Spinal cord (tissue), 10 donors: ENCODE measurements around the gene CLASP1. TPM values are rescaled to one million over a fixed set of nuclear protein-coding genes. Genes with fewer than 3 reads are reported as not detected.
"Not testable (repeated sequence)": the region's sequence is repeated elsewhere in the genome, so short reads cannot be mapped to it uniquely, and the experiment has no call there.

Experiments
- DNase-seq, 6 donors: peaks; one replicate each; pipeline versions ENCODE4 v3.0.0 to v3.0.0-alpha.2; 2013 to 2015; ENCODE audit warnings: low spot score in 6 of 6, low read depth in 4 of 6
- H3K27ac ChIP-seq: one replicate; pipeline ENCODE4 v1.5.1; 2013; ENCODE audit warnings: low read depth, low read length, control low read depth
- H3K27me3 ChIP-seq: one replicate; pipeline ENCODE4 v1.6.1; 2013; ENCODE audit warnings: low read length; ENCODE audit not compliant: control insufficient read depth, insufficient read depth
- H3K36me3 ChIP-seq: one replicate; pipeline ENCODE4 v1.6.1; 2013; ENCODE audit warnings: low read length; ENCODE audit not compliant: control insufficient read depth, insufficient read depth
- H3K4me1 ChIP-seq: one replicate; pipeline ENCODE4 v1.6.1; 2013; ENCODE audit warnings: low read length; ENCODE audit not compliant: control insufficient read depth, insufficient read depth
- H3K4me3 ChIP-seq: one replicate; pipeline ENCODE4 v1.5.1; 2013; ENCODE audit warnings: low read depth, low read length, control low read depth
- H3K9me3 ChIP-seq: one replicate; pipeline ENCODE4 v1.6.1; 2013; ENCODE audit warnings: low read length; ENCODE audit not compliant: control insufficient read depth, insufficient read depth
- WGBS: methylation state at CpG from one replicate; pipeline ENCODE4 v1.1.5; 2013; ENCODE audit warnings: missing lambda C conversion rate; ENCODE audit not compliant: insufficient coverage; 5-methylcytosine and 5-hydroxymethylcytosine counted together
- polyA plus RNA-seq, 2 donors: library from polyadenylated mRNA; unstranded; fragments of 120-200 nt; gene quantifications; one replicate each; pipeline ENCODE4 v1.2.1, GENCODE V29; 2013; ENCODE audit not compliant: insufficient read length in 2 of 2
- total RNA-seq, 2 donors: library from RNA; depleted of rRNA in 1 of 2; stranded (reverse); fragments of 120-200 nt in 1 of 2; fragments of >200 nt in 1 of 2; gene quantifications; one replicate each; pipeline versions ENCODE4 v1.2.3 to v1.2.4, GENCODE V29; 2013 to 2014
- donor health status: healthy.

The CLASP1 gene
- total and polyA plus RNA-seq, 4 donors = 51.7 to 98.2 (median 62.8) TPM

DNA sequence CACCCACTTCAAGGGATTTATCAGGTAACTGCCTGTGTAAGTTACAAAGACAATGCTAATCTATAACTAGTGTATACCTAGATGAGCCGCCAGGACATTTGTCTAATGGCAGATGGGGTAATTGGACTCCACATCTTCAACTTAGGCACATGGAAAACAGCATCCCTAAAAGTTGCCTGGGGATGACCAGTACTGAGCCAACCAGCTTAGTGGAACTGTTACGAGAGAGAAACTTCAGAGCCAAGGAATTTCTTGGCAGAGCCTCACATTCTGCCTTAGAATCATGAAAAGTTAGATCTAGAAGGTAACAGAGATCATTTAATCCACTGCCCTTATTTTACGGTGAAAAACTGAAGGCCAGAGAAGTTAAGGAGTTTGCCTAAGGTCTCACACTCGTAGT lies 15.5 kb upstream of the CLASP1 start:
- 100% methylated on average over 1 of the region's 4 CpGs for WGBS
- H3K9me3 ChIP-seq = no peaks in the 10 kb centered on the region
- no peak for DNase-seq

DNA sequence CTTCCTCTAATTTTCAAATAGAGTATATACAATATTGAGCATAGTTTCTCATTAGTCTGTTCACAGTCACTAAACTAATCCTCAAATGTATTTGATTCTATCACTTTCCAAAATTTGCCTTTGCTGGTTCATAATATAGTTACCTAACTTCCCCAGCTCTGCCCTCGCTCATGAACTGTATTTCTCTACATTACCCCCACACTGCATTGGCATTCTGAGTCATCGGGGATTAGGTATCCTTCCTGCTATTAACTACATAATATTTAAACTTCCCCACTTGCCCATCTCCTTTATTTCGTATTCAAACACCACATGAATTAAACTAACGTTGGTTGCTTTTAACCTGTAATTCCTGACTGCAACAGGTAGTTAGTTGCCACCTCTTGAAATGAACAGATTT lies 14.8 kb upstream of the CLASP1 start:
- no peak for DNase-seq

More for the DNA sequence above, 15.5 kb upstream of the CLASP1 start:
- Histone ChIP-seq H3K27ac (no peak overlapping the region), H3K4me1 (no peaks in the 10 kb centered on the region), H3K4me3 (no peak overlapping the region), H3K27me3 (no peaks in the 10 kb centered on the region), H3K36me3 (no peaks in the 10 kb centered on the region)

DNA sequence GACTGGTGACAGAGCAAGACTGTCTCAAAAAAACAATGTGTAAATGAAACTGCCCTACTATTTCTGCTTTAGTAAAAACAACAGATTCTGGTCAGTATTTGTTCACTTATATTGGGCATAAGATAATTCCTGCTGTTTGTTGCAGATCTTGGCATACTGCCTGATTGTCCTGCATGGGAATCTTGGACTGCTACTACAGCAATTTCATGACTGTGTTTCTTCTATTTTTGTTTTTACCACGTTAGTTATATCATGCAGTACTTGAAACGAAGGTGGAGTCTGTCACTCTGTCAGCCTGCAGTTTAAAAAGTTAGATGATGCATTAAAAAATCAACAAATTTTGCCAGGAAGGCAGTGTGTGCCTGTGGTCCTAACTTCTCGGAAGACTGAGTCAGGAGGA lies 14.2 kb upstream of the CLASP1 start:
- Histone ChIP-seq H3K27ac (no peak overlapping the region), H3K9me3 (no peaks in the 10 kb centered on the region), H3K4me1 (no peaks in the 10 kb centered on the region), H3K36me3 (peaks cover 3% of the 10 kb centered on the region), H3K27me3 (no peaks in the 10 kb centered on the region), H3K4me3 (no peak overlapping the region)
- 90% methylated on average over 2 of the region's 3 CpGs for WGBS
- no peak for DNase-seq

More for the DNA sequence above, 14.8 kb upstream of the CLASP1 start:
- Histone ChIP-seq H3K27ac (no peak overlapping the region), H3K36me3 (no peaks in the 10 kb centered on the region), H3K27me3 (no peaks in the 10 kb centered on the region), H3K4me1 (no peaks in the 10 kb centered on the region), H3K4me3 (no peak overlapping the region), H3K9me3 (no peaks in the 10 kb centered on the region)
- 86% methylated on average over 2 of the region's 4 CpGs for WGBS

DNA sequence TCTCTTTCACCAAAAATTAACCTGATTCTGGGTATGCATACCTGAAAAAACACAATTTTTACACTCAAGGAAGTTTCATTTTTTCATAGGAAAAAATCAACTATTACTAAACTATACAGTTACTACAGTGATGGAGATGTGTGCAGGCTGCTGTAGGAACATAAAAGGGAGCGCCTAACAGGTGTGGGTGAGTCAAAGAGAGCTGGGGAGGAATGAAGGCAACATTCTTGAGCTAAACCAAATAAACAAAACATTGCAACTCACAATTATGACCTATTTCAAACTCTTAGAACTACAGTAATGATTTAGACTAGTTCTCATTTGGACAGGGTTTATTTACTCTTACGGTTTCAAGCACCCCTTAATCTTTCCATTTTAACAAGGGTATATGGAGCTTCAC lies 13.4 kb upstream of the CLASP1 start:
- H3K4me1 ChIP-seq = no peaks in the 10 kb centered on the region
- DNase-seq = no peak
- no peaks in the 10 kb centered on the region for H3K9me3 ChIP-seq
- no CpG with 5 or more reads among the region's 2 CpGs for WGBS
- no peaks in the 10 kb centered on the region for H3K27me3 ChIP-seq
- H3K27ac ChIP-seq = no peak overlapping the region
- H3K36me3 ChIP-seq = peaks cover 3% of the 10 kb centered on the region
- no peak overlapping the region for H3K4me3 ChIP-seq

DNA sequence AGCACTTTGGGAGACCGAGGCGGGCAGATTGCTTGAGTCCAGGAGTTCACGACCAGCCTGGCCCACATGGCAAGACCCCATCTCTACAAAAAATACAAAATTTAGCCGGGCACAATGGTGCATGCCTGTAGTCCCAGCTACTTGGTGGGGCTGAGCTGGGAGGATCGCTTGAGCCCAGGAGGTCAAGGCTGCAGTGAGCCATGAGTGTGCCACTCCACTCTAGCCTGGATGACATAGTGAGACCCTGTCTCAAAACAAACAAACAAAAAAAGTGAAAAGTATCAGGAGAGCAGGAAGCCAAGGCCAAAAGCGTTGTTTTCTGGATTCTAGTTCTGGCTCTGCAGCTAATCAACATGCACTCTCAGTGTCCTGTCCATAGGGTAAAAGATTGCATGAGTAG lies 10.7 kb upstream of the CLASP1 start:
- Histone ChIP-seq H3K4me1 (no peaks in the 10 kb centered on the region), H3K9me3 (no peaks in the 10 kb centered on the region), H3K36me3 (peaks cover 3% of the 10 kb centered on the region), H3K27ac (no peak overlapping the region), H3K4me3 (no peak overlapping the region), H3K27me3 (no peaks in the 10 kb centered on the region)
- 100% methylated on average over 2 of the region's 6 CpGs for WGBS
- DNase-seq = no peak

DNA sequence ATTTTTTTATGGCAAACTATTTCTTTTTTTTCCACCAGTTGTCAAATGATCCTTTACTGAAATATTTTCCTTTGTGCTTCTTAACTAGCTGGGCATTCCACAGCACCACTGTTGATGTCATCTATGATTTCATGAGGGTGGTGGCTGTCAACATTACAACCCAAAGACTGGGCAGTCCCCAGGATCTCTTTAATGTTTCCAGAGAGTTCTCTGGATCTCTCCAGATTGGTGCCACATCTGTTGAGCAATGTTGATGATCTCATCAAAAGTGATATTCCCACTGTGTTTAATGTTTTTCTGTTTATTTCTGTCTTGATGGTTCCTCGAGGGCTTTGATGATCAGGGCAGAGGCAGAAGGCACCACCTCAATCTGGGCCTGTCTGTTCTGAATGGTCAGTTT lies 9.1 kb upstream of the CLASP1 start:
- H3K4me3 ChIP-seq, H3K27ac ChIP-seq, DNase-seq, H3K36me3 ChIP-seq, H3K27me3 ChIP-seq, H3K4me1 ChIP-seq, H3K9me3 ChIP-seq: not testable (repeated sequence)
- 89% methylated on average over 1 of the region's 1 CpG for WGBS

DNA sequence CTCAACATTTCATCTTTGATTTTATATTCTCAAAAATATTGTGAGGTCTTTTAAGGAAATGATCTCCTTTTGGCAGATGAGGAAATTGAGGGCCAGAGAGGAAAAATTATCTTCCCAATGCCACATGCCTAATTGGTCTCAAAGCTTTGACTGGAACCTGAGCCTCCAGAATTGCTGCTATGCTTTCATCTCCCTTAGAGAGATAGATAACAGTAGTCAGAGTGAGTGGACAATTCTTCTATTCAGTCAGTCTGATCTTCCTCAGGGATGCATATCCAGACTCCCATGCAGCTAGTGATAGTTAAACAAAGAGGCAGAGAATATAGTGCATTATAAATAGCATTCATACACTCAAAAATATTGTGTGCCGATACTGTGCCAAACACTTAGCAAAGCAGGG lies 3.8 kb upstream of the CLASP1 start:
- Histone ChIP-seq H3K9me3 (no peaks in the 10 kb centered on the region), H3K27ac (no peak overlapping the region), H3K4me1 (peaks cover 12% of the 10 kb centered on the region), H3K4me3 (no peak overlapping the region), H3K36me3 (peaks cover 9% of the 10 kb centered on the region), H3K27me3 (no peaks in the 10 kb centered on the region)
- no peak for DNase-seq
- no CpG with 5 or more reads among the region's 1 CpG for WGBS

DNA sequence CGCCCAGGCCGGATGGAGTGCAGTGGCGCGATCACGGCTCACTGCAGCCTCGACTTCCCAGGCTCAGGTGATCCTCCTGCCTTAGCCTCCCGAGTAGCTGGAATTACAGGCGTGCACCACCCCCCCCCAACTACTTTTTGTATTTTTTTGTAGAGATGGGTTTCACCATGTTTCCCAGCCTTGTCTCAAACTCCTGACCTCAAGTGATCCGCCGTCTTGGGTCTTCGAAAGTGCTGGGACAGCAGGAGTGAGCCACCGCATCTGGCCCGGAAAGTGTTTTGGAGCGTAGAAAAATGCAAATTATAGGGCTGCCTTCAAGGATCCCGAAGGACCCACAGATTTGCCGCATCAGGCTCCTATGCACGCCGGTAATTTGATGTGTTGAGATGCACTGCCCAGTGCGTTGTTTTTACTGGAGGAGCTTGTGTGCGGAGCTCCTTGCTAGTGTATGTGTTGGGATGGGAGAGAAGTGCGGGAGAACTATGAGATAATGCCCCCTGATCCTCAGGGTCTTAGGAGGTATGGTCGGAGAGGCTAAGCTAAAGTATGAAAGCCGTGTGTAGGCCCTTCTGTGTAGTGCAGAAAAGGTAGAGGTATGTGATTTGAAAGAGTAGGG lies 1.2 kb upstream of the CLASP1 start:
- Histone ChIP-seq H3K36me3 (peaks cover 9% of the 10 kb centered on the region), H3K9me3 (no peaks in the 10 kb centered on the region), H3K4me1 (peaks cover 19% of the 10 kb centered on the region), H3K27ac (peak overlapping the region; percentile 98), H3K27me3 (no peaks in the 10 kb centered on the region), H3K4me3 (peak overlapping the region; percentile 95)
- WGBS = 2% methylated on average over 21 of the region's 23 CpGs
- DNase-seq = peak in 2 of 6 donors; percentile 0 to 15

DNA sequence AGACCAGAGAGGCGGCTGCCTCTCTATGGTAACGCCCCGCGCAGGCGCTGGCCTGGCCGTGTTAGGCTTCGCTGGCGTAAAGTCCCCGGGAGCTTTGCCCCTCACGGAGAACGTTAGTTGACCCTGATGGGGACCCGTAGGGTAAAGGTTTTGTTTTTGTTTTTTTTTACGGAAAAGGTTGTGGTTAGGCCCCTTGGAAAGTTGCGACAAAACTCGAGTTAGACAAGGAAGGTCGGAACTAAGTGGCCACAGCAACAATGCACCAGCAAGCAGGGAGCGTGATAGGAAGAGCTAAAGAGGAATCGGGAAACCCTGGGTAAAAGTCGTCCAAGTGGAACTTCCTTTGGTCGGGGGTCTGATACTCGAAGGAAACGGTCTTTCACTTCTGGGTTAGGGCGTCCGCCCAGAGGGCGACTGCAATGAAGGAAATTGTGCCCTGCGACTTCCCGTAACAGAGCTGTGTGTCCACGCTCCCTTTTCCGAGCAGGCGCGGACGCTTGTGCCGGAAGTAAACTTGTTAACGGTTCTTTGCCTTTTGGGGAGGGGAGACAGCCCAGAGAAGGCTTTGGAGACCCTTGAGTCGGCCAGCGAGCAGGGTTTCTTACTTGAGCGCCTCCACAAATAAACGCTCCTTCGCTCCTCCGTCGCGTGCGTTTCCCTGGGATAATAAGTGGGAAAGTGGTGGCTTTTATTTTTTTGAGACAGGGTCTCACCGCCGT lies 493 bp upstream of the CLASP1 start:
- Histone ChIP-seq H3K9me3 (no peaks in the 10 kb centered on the region), H3K27ac (peak overlapping the region; percentile 98), H3K27me3 (no peaks in the 10 kb centered on the region), H3K4me3 (peak overlapping the region; percentile 95), H3K4me1 (peaks cover 19% of the 10 kb centered on the region), H3K36me3 (peaks cover 9% of the 10 kb centered on the region)
- WGBS = under 1% methylated on average over 37 of the region's 45 CpGs
- peak; percentile 97 to 99 (median 98) for DNase-seq
